ENCODE measurements around the gene FGF12.

- TF ChIP-seq CTCF (IDR thresholded peaks at IDR 0.05 in 4 of 5, conservative IDR thresholded peaks at IDR 0.05 in 1 of 5) = no peak
- no peak for TF ChIP-seq POLR2A (IDR thresholded peaks at IDR 0.05)
These were observed 304.4 kb downstream of the FGF12 start for GRCh38 chr3:192422997-192423342.
